22Rv1 (cell line): ENCODE results near the gene UBA1.

Source experiments
- H3K27ac ChIP-seq: fragments of 450-650 bp; 2 replicates; pipeline ENCODE4 v1.5.1; 2017
- CTCF ChIP-seq: fragments of 450-650 bp; IDR thresholded peaks from 2 replicates; pipeline ENCODE4 v1.5.1; 2017; ENCODE audit warnings: mild to moderate bottlenecking
- ZFX ChIP-seq: fragments of 450-650 bp; IDR thresholded peaks from 2 replicates; pipeline ENCODE4 v1.6.1; 2017; ENCODE audit warnings: antibody characterized with exemption, borderline replicate concordance

The UBA1 gene

GRCh38 chrX:47176101-47176740 is 17.4 kb upstream of the UBA1 start:
- H3K27ac ChIP-seq = no peak overlapping the region
- no peak for TF ChIP-seq ZFX
- no peak for TF ChIP-seq CTCF

GRCh38 chrX:47177079-47177478 is 16.6 kb upstream of the UBA1 start:
- H3K27ac ChIP-seq = no peak overlapping the region
- TF ChIP-seq CTCF (no peak), ZFX (no peak)

GRCh38 chrX:47178337-47178736 is 15.3 kb upstream of the UBA1 start:
- TF ChIP-seq CTCF (no peak), ZFX (no peak)
- no peak overlapping the region for H3K27ac ChIP-seq

- no peak for TF ChIP-seq CTCF
- TF ChIP-seq ZFX = no peak
- H3K27ac ChIP-seq = no peak overlapping the region
Measured at GRCh38 chrX:47179221-47179927, 14.3 kb upstream of the UBA1 start.

- no peak for TF ChIP-seq CTCF
- TF ChIP-seq ZFX = no peak
- H3K27ac ChIP-seq = no peak overlapping the region
Measured at GRCh38 chrX:47179928-47180255, 13.7 kb upstream of the UBA1 start.

- H3K27ac ChIP-seq = no peak overlapping the region
- TF ChIP-seq CTCF (no peak), ZFX (no peak)
Measured at GRCh38 chrX:47180346-47180745, 13.3 kb upstream of the UBA1 start.

GRCh38 chrX:47181301-47181700 is 12.3 kb upstream of the UBA1 start:
- H3K27ac ChIP-seq = no peak overlapping the region
- TF ChIP-seq ZFX (no peak), CTCF (no peak)
